Ovary (tissue), 3 donors: ENCODE data around the gene CNTNAP5.

ENCODE experiments used
- EP300 ChIP-seq: sonication (generic); formaldehyde crosslinking; IDR thresholded peaks from one replicate; pipeline ENCODE4 v1.6.1; 2017; ENCODE audit warnings: antibody characterized with exemption
- POLR2A ChIP-seq: fragments of 450-650 bp; IDR thresholded peaks from one replicate; pipeline ENCODE4 v1.6.1; 2017; ENCODE audit warnings: antibody characterized with exemption, mild to moderate bottlenecking, moderate library complexity
- TF ChIP-seq, protein P1 (sequence below), 3 donors: fragments of 450-650 bp in 2 of 3; fragments of 200-600 bp in 1 of 3; IDR thresholded peaks; one replicate each; pipeline versions ENCODE4 v1.5.1 to v1.8.0; 2016 to 2022; ENCODE audit warnings: antibody characterized with exemption in 3 of 3, mild to moderate bottlenecking in 1 of 3
- donor health status: DM: no; HTN: no; CAD: no.

DNA sequence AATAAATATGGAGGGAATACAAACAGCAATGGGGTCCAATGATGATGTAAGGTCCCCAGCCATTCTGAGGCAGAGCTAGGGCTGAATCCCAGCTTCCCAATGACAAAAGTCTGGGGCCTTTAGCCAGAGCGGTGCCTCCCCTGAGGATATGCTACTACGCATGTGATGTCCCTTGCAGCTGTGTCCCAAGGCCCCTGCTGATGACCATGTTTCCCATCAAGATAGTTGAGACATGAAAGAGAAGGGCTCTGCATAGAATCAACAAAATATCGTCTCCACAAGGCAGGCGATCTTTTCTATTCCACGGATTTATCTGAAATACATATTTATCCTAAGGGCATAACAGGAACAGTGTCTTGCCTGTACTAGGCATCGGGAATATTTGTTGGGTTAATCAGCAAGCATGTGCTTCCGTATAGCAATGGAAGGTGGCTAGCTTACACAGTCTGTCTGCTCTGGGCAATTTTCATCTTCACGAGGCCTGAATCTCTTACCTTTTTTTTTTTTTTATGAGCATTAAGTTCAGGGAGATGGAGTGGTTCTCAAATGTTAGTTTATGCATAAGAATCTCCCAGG lies 284.6 kb downstream of the CNTNAP5 start:
- TF ChIP-seq POLR2A (no peak), EP300 (no peak)
- TF ChIP-seq, protein P1, sequence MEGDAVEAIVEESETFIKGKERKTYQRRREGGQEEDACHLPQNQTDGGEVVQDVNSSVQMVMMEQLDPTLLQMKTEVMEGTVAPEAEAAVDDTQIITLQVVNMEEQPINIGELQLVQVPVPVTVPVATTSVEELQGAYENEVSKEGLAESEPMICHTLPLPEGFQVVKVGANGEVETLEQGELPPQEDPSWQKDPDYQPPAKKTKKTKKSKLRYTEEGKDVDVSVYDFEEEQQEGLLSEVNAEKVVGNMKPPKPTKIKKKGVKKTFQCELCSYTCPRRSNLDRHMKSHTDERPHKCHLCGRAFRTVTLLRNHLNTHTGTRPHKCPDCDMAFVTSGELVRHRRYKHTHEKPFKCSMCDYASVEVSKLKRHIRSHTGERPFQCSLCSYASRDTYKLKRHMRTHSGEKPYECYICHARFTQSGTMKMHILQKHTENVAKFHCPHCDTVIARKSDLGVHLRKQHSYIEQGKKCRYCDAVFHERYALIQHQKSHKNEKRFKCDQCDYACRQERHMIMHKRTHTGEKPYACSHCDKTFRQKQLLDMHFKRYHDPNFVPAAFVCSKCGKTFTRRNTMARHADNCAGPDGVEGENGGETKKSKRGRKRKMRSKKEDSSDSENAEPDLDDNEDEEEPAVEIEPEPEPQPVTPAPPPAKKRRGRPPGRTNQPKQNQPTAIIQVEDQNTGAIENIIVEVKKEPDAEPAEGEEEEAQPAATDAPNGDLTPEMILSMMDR (IDR thresholded peaks at IDR 0.05) = no peak
